K562 (cell line): ENCODE measurements around the gene SCN4B. TPM values are rescaled to one million over a fixed set of nuclear protein-coding genes. Genes with fewer than 3 reads are reported as not detected.

Source experiments
- ATAC-seq: fragments of 200-7000 bp; cut with Tn5 transposase; 3 replicates; pipeline ENCODE4 v1.9.1; 2020; ENCODE audit warnings: moderate library complexity
- BruUV-seq: library from RNA; stranded (reverse); fragments of 400-500 nt; replicated peaks from 2 replicates; lab custom pipeline; 2021; lab: Mats Ljungman, UMichigan
- CTCF ChIA-PET: fragments of 300-600 bp; formaldehyde crosslinking; extraction: SDS; loops from one replicate; lab custom pipeline; 2021; ENCODE audit warnings: low intra/inter-chr PET ratio; lab: Yijun Ruan, JAX
- POLR2A ChIA-PET: fragments of 300-600, 350-650 bp; sonication (Branson Sonifier 250); formaldehyde crosslinking; extraction: SDS; loops from one replicate; lab custom pipeline; 2021; ENCODE audit warnings: antibody characterized with exemption, inconsistent platforms; lab: Yijun Ruan, JAX
- DNase-seq, 4 experiments: peaks; one replicate each; pipeline versions ENCODE4 v3.0.0 to v3.0.0-alpha.2; 2011 to 2018; ENCODE audit warnings: low spot score in 3 of 4, mixed read lengths in 3 of 4; ENCODE audit errors: extremely low read depth in 1 of 4
- FAIRE-seq: peaks from 2 replicates; lab custom pipeline; 2011; peaks lifted over from hg19 to GRCh38; lab: Jason Lieb, UNC
- H2AFZ ChIP-seq: 2 replicates; pipeline ENCODE4 v1.6.0; 2011; ENCODE audit warnings: low read depth, low read length, control low read depth, inconsistent platforms
- H3K27ac ChIP-seq: fragments of 200-600 bp; 3 replicates; pipeline ENCODE4 v1.8.0; 2011; ENCODE audit warnings: low read depth, mild to moderate bottlenecking, control low read depth, inconsistent platforms, low read length, moderate library complexity, mixed read lengths; ENCODE audit errors: extremely low read depth
- H3K27me3 ChIP-seq, 2 experiments: fragments of 300-600 bp in 1 of 2; 2 replicates in 1 of 2; 3 replicates in 1 of 2; pipeline versions ENCODE4 v1.6.0 to v1.8.0; 2011; ENCODE audit warnings: inconsistent platforms in 2 of 2, low read length in 2 of 2, mild to moderate bottlenecking in 1 of 2, mixed read lengths in 1 of 2, moderate library complexity in 1 of 2; ENCODE audit not compliant: control insufficient read depth in 2 of 2, insufficient read depth in 2 of 2
- H3K36me3 ChIP-seq: fragments of 300-600 bp; 3 replicates; pipeline ENCODE4 v1.8.0; 2011; ENCODE audit warnings: mild to moderate bottlenecking, low read length, inconsistent platforms; ENCODE audit not compliant: control insufficient read depth, insufficient read depth
- H3K4me1 ChIP-seq, 2 experiments: fragments of 200-600 bp in 1 of 2; replicated peaks in 1 of 2; 2 replicates in 1 of 2; 3 replicates in 1 of 2; pipeline versions ENCODE4 v1.5.1 to v1.8.0; 2011; ENCODE audit warnings: inconsistent platforms in 2 of 2, low read length in 2 of 2, mild to moderate bottlenecking in 1 of 2, mixed read lengths in 1 of 2, moderate library complexity in 1 of 2; ENCODE audit not compliant: control insufficient read depth in 2 of 2, insufficient read depth in 2 of 2
- H3K4me2 ChIP-seq: 2 replicates; pipeline ENCODE4 v1.6.1; 2011; ENCODE audit warnings: low read length, control low read depth, inconsistent platforms, mixed read lengths; ENCODE audit not compliant: insufficient read depth
- H3K4me3 ChIP-seq: fragments of 200-600 bp; sonication (generic), shearing (Covaris generic); 2 replicates; pipeline ENCODE4 v1.5.1; 2016; ENCODE audit warnings: control low read depth, inconsistent platforms
- H3K79me2 ChIP-seq: fragments of 200-600 bp; 3 replicates; pipeline ENCODE4 v1.8.0; 2011; ENCODE audit warnings: low read length, inconsistent platforms; ENCODE audit not compliant: control insufficient read depth, insufficient read depth
- H3K9ac ChIP-seq, 2 experiments: 2 replicates each; pipeline versions ENCODE4 v1.6.0 to v1.6.1; 2011; ENCODE audit warnings: low read depth in 2 of 2, low read length in 2 of 2, control low read depth in 1 of 2, inconsistent platforms in 1 of 2, mild to moderate bottlenecking in 1 of 2, mixed read lengths in 1 of 2; ENCODE audit not compliant: insufficient read depth in 1 of 2
- H3K9me1 ChIP-seq: one replicate; pipeline ENCODE4 v1.6.0; 2011; ENCODE audit warnings: inconsistent platforms, mild to moderate bottlenecking, low read length, moderate library complexity; ENCODE audit not compliant: control insufficient read depth, insufficient read depth
- H3K9me3 ChIP-seq: replicated peaks from 2 replicates; pipeline ENCODE4 v1.5.1; 2011; ENCODE audit warnings: low read depth, low read length, inconsistent platforms; ENCODE audit not compliant: control insufficient read depth, insufficient read depth
- H4K20me1 ChIP-seq: replicated peaks from 2 replicates; pipeline ENCODE4 v1.6.1; 2011; ENCODE audit warnings: low read length, inconsistent platforms, mixed read lengths; ENCODE audit not compliant: control insufficient read depth, insufficient read depth
- CAMTA2 ChIP-seq: fragments of 250-450 bp; sonication (Bioruptor Pico); conservative IDR thresholded peaks from 2 replicates; pipeline ENCODE4 v1.5.1; 2022
- CHD1 ChIP-seq: fragments of 200-600 bp; sonication (generic); IDR thresholded peaks from one replicate; pipeline ENCODE4 v1.6.1; 2012; ENCODE audit warnings: mild to moderate bottlenecking, moderate library complexity, low read length, inconsistent platforms
- HDAC1 ChIP-seq, 2 experiments: fragments of 450-650 bp; IDR thresholded peaks; 2 replicates each; pipeline ENCODE4 v1.6.1; 2016 to 2017; ENCODE audit warnings: inconsistent platforms in 1 of 2, mild to moderate bottlenecking in 1 of 2, moderate library complexity in 1 of 2
- NFXL1 ChIP-seq: fragments of 450-650 bp; formaldehyde crosslinking; IDR thresholded peaks from 2 replicates; pipeline ENCODE4 v1.4.0; 2021; ENCODE audit warnings: mild to moderate bottlenecking
- NR0B1 ChIP-seq: fragments of 450-650 bp; IDR thresholded peaks from one replicate; pipeline ENCODE4 v1.6.1; 2018; ENCODE audit warnings: mild to moderate bottlenecking, moderate library complexity; ENCODE audit not compliant: partially characterized antibody
- RBFOX2 ChIP-seq: fragments of 200-400 bp; formaldehyde crosslinking; IDR thresholded peaks from 2 replicates; pipeline ENCODE4 v1.6.1; 2017; ENCODE audit warnings: low read depth, mild to moderate bottlenecking, low read length, moderate library complexity
- RBM39 ChIP-seq: fragments of 200-400 bp; formaldehyde crosslinking; optimal IDR thresholded peaks from 2 replicates; pipeline ENCODE3; 2018; ENCODE audit warnings: low read depth, low read length
- SNIP1 ChIP-seq: fragments of 450-650 bp; IDR thresholded peaks from 2 replicates; pipeline ENCODE4 v1.7.1; 2017; ENCODE audit warnings: low read depth, mild to moderate bottlenecking
- SP1 ChIP-seq: sonication (generic); formaldehyde crosslinking; IDR thresholded peaks from 2 replicates; pipeline ENCODE4 v1.8.1; 2022; ENCODE audit warnings: mild to moderate bottlenecking, missing genetic modification reagents
- SUPT5H ChIP-seq: fragments of 450-650 bp; IDR thresholded peaks from 2 replicates; pipeline ENCODE4 v1.6.1; 2016
- ZFP91 ChIP-seq: sonication (generic); formaldehyde crosslinking; IDR thresholded peaks from 2 replicates; pipeline ENCODE4 v1.8.0; 2022; ENCODE audit warnings: mild to moderate bottlenecking, missing genetic modification reagents
- ZNF316 ChIP-seq: fragments of 450-650 bp; IDR thresholded peaks from 2 replicates; pipeline ENCODE4 v1.6.1; 2016
- ZZZ3 ChIP-seq: fragments of 450-650 bp; IDR thresholded peaks from 2 replicates; pipeline ENCODE4 v1.6.1; 2016; ENCODE audit warnings: antibody characterized with exemption, mild to moderate bottlenecking, moderate library complexity
- WGBS: fragments of 100-300 bp; shearing (Covaris generic); methylation state at CpG from one replicate; pipeline ENCODE4 v1.1.6; 2016; ENCODE audit warnings: low coverage, mixed read lengths; ENCODE audit not compliant: insufficient coverage; ENCODE audit errors: missing lambda C conversion rate; 5-methylcytosine and 5-hydroxymethylcytosine counted together
- in situ Hi-C: fragments of 300-500 bp; cut with MboI; formaldehyde crosslinking; loops from 4 replicates; pipeline ENCODE4 v1.15.0; 2018; ENCODE audit warnings: inconsistent platforms, mixed read lengths
- intact Hi-C: fragments of 100-400 bp; cut with micrococcal nuclease; formaldehyde crosslinking; loops from 2 replicates; pipeline ENCODE4 v1.14.2; 2022
- polyA plus RNA-seq, 8 experiments: library from polyadenylated mRNA; depleted of rRNA in 4 of 8; stranded (reverse) in 5 of 8; unstranded in 3 of 8; fragments of >200 nt; fragmentation: Nextera tagmentation in 2 of 8; fragmentation: Illumina TruSeq in 1 of 8; extraction: Ambion mirVana in 2 of 8; extraction: Trizol in 1 of 8; gene quantifications; 2 replicates each; pipeline versions ENCODE4 v1.2.1 to v1.2.3, GENCODE V29; 2011 to 2014; ENCODE audit warnings: inconsistent platforms in 1 of 8, missing spikeins in 1 of 8
- total RNA-seq, 7 experiments: library from RNA; depleted of rRNA in 6 of 7; stranded (reverse); fragments of >200 nt in 6 of 7; fragmentation: Illumina TruSeq in 2 of 7; extraction: Trizol in 2 of 7; gene quantifications; 2 replicates each; pipeline versions ENCODE4 v1.2.1 to v1.2.3, GENCODE V29; 2011 to 2021; ENCODE audit warnings: low replicate concordance in 1 of 7

SCN4B gene
- total and polyA plus RNA-seq, 9 of the 15 experiments (the other 6 are each of a cell fraction or from before 2014, with no cell fraction given) = 0.03 TPM; not detected in 8

GRCh38 chr11:118144301-118145268 is 8.0 kb downstream of the SCN4B start:
- FAIRE-seq = no peak
- Histone ChIP-seq H3K27me3 (peaks cover 10 to 59% of the 10 kb centered on the region in 2 experiments; a peak in 4 of 5 replicates), H3K36me3 (no peaks in the 10 kb centered on the region), H3K27ac (no peak overlapping the region), H3K9me3 (no peaks in the 10 kb centered on the region), H2AFZ (no peak overlapping the region), H3K9me1 (no peaks in the 10 kb centered on the region), H3K4me2 (no peak overlapping the region), H4K20me1 (no peaks in the 10 kb centered on the region), H3K4me1 (peaks cover 0 to 11% of the 10 kb centered on the region in 2 experiments; a peak in 3 of 5 replicates), H3K4me3 (no peak overlapping the region), H3K79me2 (no peaks in the 10 kb centered on the region), H3K9ac (no peak overlapping the region)
- no peak for DNase-seq
- POLR2A ChIA-PET = interaction anchor here (0.8 to 1.4 kb wide), 3 partner anchors 10 to 29 kb away, joined by 4 to 7 read pairs (median 5); no protein-coding TSS in a partner anchor
- no TSS peak for BruUV-seq
- intact Hi-C loops (loop anchor here (1.0 to 2.0 kb wide), 4 partner anchors 27 to 208 kb away; no protein-coding TSS in a partner anchor), in situ Hi-C loops (no loop called here)
- CTCF ChIA-PET = interaction anchor here (0.6 to 2.2 kb wide), 5 partner anchors 27 to 515 kb away, joined by 3 to 17 read pairs (median 5); no protein-coding TSS in a partner anchor
- WGBS = 5% methylated on average over 20 of the region's 20 CpGs
- no peak for ATAC-seq
- TF ChIP-seq CAMTA2 (CRISPR knock-in tag) = no peak
- no peak for TF ChIP-seq HDAC1 (IDR thresholded peaks at IDR 0.05)
- no peak for TF ChIP-seq SNIP1
- TF ChIP-seq RBM39 = no peak
- TF ChIP-seq SP1 = no peak
- TF ChIP-seq CHD1 = no peak
- TF ChIP-seq SUPT5H = no peak
- TF ChIP-seq NFXL1 = no peak
- no peak for TF ChIP-seq NR0B1
- no peak for TF ChIP-seq ZZZ3
- TF ChIP-seq RBFOX2 = no peak
- no peak for TF ChIP-seq ZNF316
- TF ChIP-seq ZFP91 = no peak
